Measurements from ENCODE around the gene ITLN2. TPM values are rescaled to one million over a fixed set of nuclear protein-coding genes. Genes with fewer than 3 reads are reported as not detected.
"Not testable (repeated sequence)": the region's sequence is repeated elsewhere in the genome, so short reads cannot be mapped to it uniquely, and the experiment has no call there.

Gene ITLN2
- total RNA-seq, 1 experiment from 2014 or later, result 0.20 TPM

GRCh38 chr1:160947174-160947759, 7.3 kb downstream of the ITLN2 start:
- H3K79me2 ChIP-seq (ENCODE audit: insufficient read depth, low read length); intact Hi-C loops (cut with micrococcal nuclease); H3K4me1 ChIP-seq (ENCODE audit: control insufficient read depth in 1 of 2, insufficient read depth in 2 of 2, low read length in 2 of 2); H3K9me2 ChIP-seq (ENCODE audit: insufficient read depth); H4K20me1 ChIP-seq (ENCODE audit: insufficient read depth); H3K27ac ChIP-seq (ENCODE audit: low read depth, low read length); H3K9me3 ChIP-seq (ENCODE audit: control insufficient read depth in 1 of 2, insufficient read depth in 1 of 2, low read depth in 1 of 2, low read length in 2 of 2); BruUV-seq (replicated peaks); H3K27me3 ChIP-seq (ENCODE audit: insufficient read depth, low read length); ATAC-seq; H2AFZ ChIP-seq (ENCODE audit: low read depth, low read length, poor library complexity, severe bottlenecking); H3K4me3 ChIP-seq (replicated peaks in 1 of 2; ENCODE audit: low read depth in 1 of 2, low read length in 2 of 2); CTCF ChIA-PET; H3K4me2 ChIP-seq (ENCODE audit: low read length); H3K36me3 ChIP-seq (ENCODE audit: control insufficient read depth in 1 of 2, insufficient read depth in 2 of 2, low read length in 2 of 2); DNase-seq (ENCODE audit: low read depth, low spot score); RAD21 ChIA-PET (ENCODE audit: low non-redundant PET in 1 of 2, low total read pairs in 2 of 2, uncharacterized antibody in 2 of 2, unreplicated experiment in 2 of 2); H3K9ac ChIP-seq (ENCODE audit: low read length); POLR2A ChIA-PET: not testable (repeated sequence)

GRCh38 chr1:160945881-160946280, 8.7 kb downstream of the ITLN2 start:
- intact Hi-C loops (cut with micrococcal nuclease); RAD21 ChIA-PET (ENCODE audit: low non-redundant PET in 1 of 2, low total read pairs in 2 of 2, uncharacterized antibody in 2 of 2, unreplicated experiment in 2 of 2); H3K9me2 ChIP-seq (ENCODE audit: insufficient read depth); H3K27ac ChIP-seq (ENCODE audit: low read depth, low read length); POLR2A ChIA-PET; H3K36me3 ChIP-seq (ENCODE audit: control insufficient read depth in 1 of 2, insufficient read depth in 2 of 2, low read length in 2 of 2); H3K4me2 ChIP-seq (ENCODE audit: low read length); H3K9me3 ChIP-seq (ENCODE audit: control insufficient read depth in 1 of 2, insufficient read depth in 1 of 2, low read depth in 1 of 2, low read length in 2 of 2); H3K79me2 ChIP-seq (ENCODE audit: insufficient read depth, low read length); ATAC-seq; H3K4me1 ChIP-seq (ENCODE audit: control insufficient read depth in 1 of 2, insufficient read depth in 2 of 2, low read length in 2 of 2); BruUV-seq (replicated peaks); H2AFZ ChIP-seq (ENCODE audit: low read depth, low read length, poor library complexity, severe bottlenecking); H3K27me3 ChIP-seq (ENCODE audit: insufficient read depth, low read length); H3K4me3 ChIP-seq (replicated peaks in 1 of 2; ENCODE audit: low read depth in 1 of 2, low read length in 2 of 2); H4K20me1 ChIP-seq (ENCODE audit: insufficient read depth); DNase-seq (ENCODE audit: low read depth, low spot score); H3K9ac ChIP-seq (ENCODE audit: low read length): not testable (repeated sequence)
- CTCF ChIA-PET, result interaction anchor here (2.6 kb wide), 1 partner anchor 9 kb away, joined by 11 read pairs; the partner anchor contains the start of gene ITLN2

GRCh38 chr1:160945079-160945478, 9.5 kb downstream of the ITLN2 start:
- ATAC-seq (no peak), DNase-seq (ENCODE audit: low read depth, low spot score) (no peak)
- H3K9ac ChIP-seq (ENCODE audit: low read length), result no peak overlapping the region
- H3K27me3 ChIP-seq (ENCODE audit: insufficient read depth, low read length), result no peaks in the 10 kb centered on the region
- ChIA-PET RAD21 (ENCODE audit: low non-redundant PET in 1 of 2, low total read pairs in 2 of 2, uncharacterized antibody in 2 of 2, unreplicated experiment in 2 of 2) (no interaction called here), POLR2A (no interaction called here), CTCF (interaction anchor here (2.6 kb wide), 1 partner anchor 9 kb away, joined by 11 read pairs; the partner anchor contains the start of gene ITLN2)
- no peaks in the 10 kb centered on the region for H3K79me2 ChIP-seq (ENCODE audit: insufficient read depth, low read length)
- H4K20me1 ChIP-seq (ENCODE audit: insufficient read depth), result no peaks in the 10 kb centered on the region
- no peak overlapping the region for H2AFZ ChIP-seq (ENCODE audit: low read depth, low read length, poor library complexity, severe bottlenecking)
- intact Hi-C loops (cut with micrococcal nuclease), result no loop called here
- no peak overlapping the region for H3K4me2 ChIP-seq (ENCODE audit: low read length)
- no peaks in the 10 kb centered on the region for H3K9me3 ChIP-seq (ENCODE audit: control insufficient read depth in 1 of 2, insufficient read depth in 1 of 2, low read depth in 1 of 2, low read length in 2 of 2)
- H3K4me3 ChIP-seq (replicated peaks in 1 of 2; ENCODE audit: low read depth in 1 of 2, low read length in 2 of 2), result no peak overlapping the region
- no peaks in the 10 kb centered on the region for H3K36me3 ChIP-seq (ENCODE audit: control insufficient read depth in 1 of 2, insufficient read depth in 2 of 2, low read length in 2 of 2)
- no TSS peak for BruUV-seq (replicated peaks)
- no peaks in the 10 kb centered on the region for H3K4me1 ChIP-seq (ENCODE audit: control insufficient read depth in 1 of 2, insufficient read depth in 2 of 2, low read length in 2 of 2)
- no peak overlapping the region for H3K27ac ChIP-seq (ENCODE audit: low read depth, low read length)
- no peaks in the 10 kb centered on the region for H3K9me2 ChIP-seq (ENCODE audit: insufficient read depth)
- TF ChIP-seq MAX (IDR thresholded peaks at IDR 0.05) (no peak), ZFX (IDR thresholded peaks at IDR 0.05) (no peak), ATF3 (IDR thresholded peaks at IDR 0.05) (no peak), CBX3 (IDR thresholded peaks at IDR 0.05; ENCODE audit: low read depth) (no peak), CEBPB (IDR thresholded peaks at IDR 0.05; ENCODE audit: low read depth) (no peak), REST (IDR thresholded peaks at IDR 0.05; ENCODE audit: low read depth) (no peak), CTCF (IDR thresholded peaks at IDR 0.05 in 2 of 3, conservative IDR thresholded peaks at IDR 0.05 in 1 of 3; ENCODE audit: borderline replicate concordance in 1 of 3, insufficient read depth in 1 of 3, low read depth in 2 of 3, low read length in 2 of 3) (no peak)

All from HCT116 (cell line).